Endothelial cell of umbilical vein (primary cell): ENCODE results near the gene NAV2. TPM values are rescaled to one million over a fixed set of nuclear protein-coding genes. Genes with fewer than 3 reads are reported as not detected.

Experiments
- BruUV-seq: library from RNA; stranded (reverse); fragments of 400-500 nt; replicated peaks from 2 replicates; lab custom pipeline; 2021; lab: Mats Ljungman, UMichigan
- CTCF ChIA-PET: fragments of 300-600, 350-600 bp; sonication (Branson Sonifier 250); formaldehyde crosslinking; loops from one replicate; lab custom pipeline; 2021; ENCODE audit warnings: antibody characterized with exemption, inconsistent platforms; lab: Charles Lee
- POLR2A ChIA-PET: fragments of 300-600, 350-600 bp; sonication (Branson Sonifier 250); formaldehyde crosslinking; loops from one replicate; lab custom pipeline; 2021; ENCODE audit warnings: antibody characterized with exemption, inconsistent platforms; lab: Charles Lee
- DNase-seq: peaks from one replicate; pipeline ENCODE4 v3.0.0-alpha.2; 2011; ENCODE audit warnings: low read depth, low spot score
- FAIRE-seq: peaks from 2 replicates; lab custom pipeline; 2011; peaks lifted over from hg19 to GRCh38; lab: Jason Lieb, UNC
- H2AFZ ChIP-seq: 2 replicates; pipeline ENCODE4 v1.6.0; 2012; ENCODE audit warnings: low read depth, low read length, control low read depth, inconsistent platforms
- H3K27ac ChIP-seq: 2 replicates; pipeline ENCODE4 v1.5.1; 2011; ENCODE audit warnings: low read depth, mild to moderate bottlenecking, control low read depth, low read length, moderate library complexity; ENCODE audit not compliant: insufficient read depth
- H3K27me3 ChIP-seq, 2 experiments: 2 replicates each; pipeline versions ENCODE4 v1.6.0 to v1.6.1; 2011; ENCODE audit warnings: low read length in 2 of 2, mixed read lengths in 1 of 2; ENCODE audit not compliant: control insufficient read depth in 2 of 2, insufficient read depth in 2 of 2
- H3K36me3 ChIP-seq, 2 experiments: 2 replicates in 1 of 2; 3 replicates in 1 of 2; pipeline ENCODE4 v1.5.1; 2011; ENCODE audit warnings: low read length in 2 of 2, mild to moderate bottlenecking in 1 of 2, moderate library complexity in 1 of 2; ENCODE audit not compliant: control insufficient read depth in 2 of 2, insufficient read depth in 2 of 2; ENCODE audit errors: extremely low read depth in 1 of 2
- H3K4me1 ChIP-seq: 3 replicates; pipeline ENCODE4 v1.5.1; 2011; ENCODE audit warnings: mild to moderate bottlenecking, low read length; ENCODE audit not compliant: control insufficient read depth, insufficient read depth; ENCODE audit errors: extremely low read depth
- H3K4me2 ChIP-seq: 2 replicates; pipeline ENCODE4 v1.6.1; 2011; ENCODE audit warnings: low read length, control low read depth, mixed read lengths; ENCODE audit not compliant: insufficient read depth
- H3K4me3 ChIP-seq, 3 experiments: fragments of 200-600 bp in 1 of 3; sonication (generic), shearing (Covaris generic) in 1 of 3; replicated peaks in 1 of 3; 2 replicates each; pipeline ENCODE4 v1.5.1; 2011 to 2016; ENCODE audit warnings: control low read depth in 3 of 3, low read length in 3 of 3, mild to moderate bottlenecking in 2 of 3, inconsistent platforms in 1 of 3, low read depth in 1 of 3, moderate library complexity in 1 of 3; ENCODE audit not compliant: insufficient read depth in 1 of 3
- H3K79me2 ChIP-seq: 2 replicates; pipeline ENCODE4 v1.6.0; 2012; ENCODE audit warnings: low read length, inconsistent platforms; ENCODE audit not compliant: control insufficient read depth, insufficient read depth
- H3K9ac ChIP-seq: replicated peaks from 2 replicates; pipeline ENCODE3; 2011; ENCODE audit warnings: low read length, control low read depth; ENCODE audit not compliant: insufficient read depth; ENCODE audit errors: extremely low read depth
- H3K9me1 ChIP-seq: replicated peaks from 3 replicates; pipeline ENCODE4 v1.6.0; 2011; ENCODE audit warnings: mild to moderate bottlenecking, low read length; ENCODE audit not compliant: control insufficient read depth, insufficient read depth; ENCODE audit errors: extremely low read depth
- H3K9me3 ChIP-seq: replicated peaks from 2 replicates; pipeline ENCODE4 v1.5.1; 2012; ENCODE audit warnings: low read length, inconsistent platforms; ENCODE audit not compliant: control insufficient read depth, insufficient read depth
- H4K20me1 ChIP-seq: replicated peaks from 2 replicates; pipeline ENCODE3; 2011; ENCODE audit warnings: mild to moderate bottlenecking, low read length; ENCODE audit not compliant: control insufficient read depth, insufficient read depth; ENCODE audit errors: extremely low read depth
- EZH2 ChIP-seq: IDR thresholded peaks from 2 replicates; pipeline ENCODE4 v1.6.1; 2012; ENCODE audit warnings: borderline replicate concordance, low read depth, mild to moderate bottlenecking, moderate library complexity, low read length, inconsistent platforms; ENCODE audit not compliant: severe bottlenecking
- FOS ChIP-seq: IDR thresholded peaks from 2 replicates; pipeline ENCODE4 v1.6.1; 2011; ENCODE audit warnings: mild to moderate bottlenecking, low read length, moderate library complexity, borderline replicate concordance; ENCODE audit not compliant: insufficient read depth
- GATA2 ChIP-seq: IDR thresholded peaks from 2 replicates; pipeline ENCODE4 v1.7.0; 2011; ENCODE audit warnings: low read depth, mild to moderate bottlenecking, moderate library complexity, mixed read lengths, low read length; ENCODE audit not compliant: insufficient read length, insufficient read depth
- JUN ChIP-seq: IDR thresholded peaks from 2 replicates; pipeline ENCODE4 v1.6.1; 2011; ENCODE audit warnings: borderline replicate concordance, low read depth; ENCODE audit not compliant: insufficient read length, insufficient read depth
- MYC ChIP-seq: IDR thresholded peaks from one replicate; pipeline ENCODE4 v1.6.1; 2011; ENCODE audit warnings: mild to moderate bottlenecking, low read depth, low read length
- POLR2A ChIP-seq: IDR thresholded peaks from 2 replicates; pipeline ENCODE4 v1.6.1; 2012; ENCODE audit warnings: low read depth, mild to moderate bottlenecking, control low read depth, low read length
- POLR2AphosphoS5 ChIP-seq: IDR thresholded peaks from 2 replicates; pipeline ENCODE4 v1.6.1; 2012; ENCODE audit warnings: low read depth, mild to moderate bottlenecking, control low read depth, low read length, moderate library complexity; ENCODE audit not compliant: insufficient read depth
- dilution Hi-C: fragments of 300-500 bp; cut with MboI; formaldehyde crosslinking; loops from one replicate; pipeline ENCODE4 v1.15.0; 2019; ENCODE audit warnings: low sequenced_read_pairs; ENCODE audit not compliant: extremely low pct_ligation_motif_present
- intact Hi-C: fragments of 100-400 bp; cut with micrococcal nuclease; formaldehyde crosslinking; loops from one replicate; pipeline ENCODE4 v1.10.0; 2022
- polyA plus RNA-seq, 4 experiments: library from polyadenylated mRNA; depleted of rRNA in 3 of 4; stranded (reverse) in 3 of 4; unstranded in 1 of 4; fragments of >200 nt; gene quantifications; 2 replicates each; pipeline versions ENCODE4 v1.2.1 to v1.2.3, GENCODE V29; 2011 to 2012; ENCODE audit warnings: missing spikeins in 1 of 4
- total RNA-seq: library from RNA; stranded (reverse); gene quantifications from 2 replicates; pipeline ENCODE4 v1.2.3, GENCODE V29; 2021
- TF ChIP-seq, protein P1 (sequence below): IDR thresholded peaks from 2 replicates; pipeline ENCODE4 v1.6.1; 2011; ENCODE audit not compliant: insufficient read depth, insufficient read length
- TF ChIP-seq, protein P2 (sequence below), 2 donors: IDR thresholded peaks; 1 replicate in 1 of 2; 2 replicates in 1 of 2; pipeline ENCODE4 v1.5.1; 2011; ENCODE audit warnings: low read length in 2 of 2, mild to moderate bottlenecking in 2 of 2, moderate library complexity in 2 of 2, control low read depth in 1 of 2, inconsistent platforms in 1 of 2, low read depth in 1 of 2; ENCODE audit not compliant: insufficient read depth in 1 of 2; ENCODE audit errors: extremely low read depth in 1 of 2

NAV2 gene
- total and polyA plus RNA-seq, 2 donors (not counting 3 experiments of a cell fraction or from before 2014, with no cell fraction given): 10.9 to 68.0 TPM

DNA sequence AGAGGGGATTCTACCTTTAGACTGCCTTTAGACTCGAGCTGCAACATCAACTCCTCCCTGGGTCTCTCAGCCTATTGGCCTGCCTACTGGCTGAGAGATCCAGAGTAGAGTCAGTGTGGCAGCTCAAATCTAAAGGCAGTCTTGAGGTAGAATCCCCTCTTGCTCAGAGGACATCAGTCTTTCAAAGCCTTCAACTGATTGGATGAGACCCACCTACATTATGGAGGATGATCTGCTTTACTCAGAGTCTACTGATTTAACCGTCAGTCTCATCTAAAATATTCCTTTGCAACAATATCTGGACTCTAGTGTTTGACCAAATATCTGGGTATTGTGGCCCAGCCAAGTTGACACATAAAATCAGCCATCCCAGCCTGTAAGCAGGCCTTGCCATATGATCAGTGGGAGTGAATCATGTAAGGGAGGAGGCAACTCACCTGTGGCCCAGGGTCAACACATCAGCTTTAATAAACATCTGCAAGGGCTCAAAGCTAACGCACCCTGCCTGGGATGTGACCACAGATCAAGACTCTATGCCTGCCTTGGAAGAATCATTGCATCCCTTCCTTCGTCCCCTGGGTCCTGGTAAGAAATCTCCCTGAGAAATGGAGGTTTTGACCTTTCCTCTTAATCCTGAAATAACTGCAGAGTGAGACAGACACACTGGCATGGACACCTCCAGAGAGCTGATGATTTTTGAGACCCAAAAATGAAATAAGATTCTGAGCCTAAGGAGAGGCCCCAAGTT is 249.6 kb downstream of the NAV2 start:
- H3K4me3 ChIP-seq: no peak overlapping the region
- H3K27me3 ChIP-seq: no peaks in the 10 kb centered on the region
- CTCF ChIA-PET: interaction anchor here (0.7 to 3.7 kb wide), 2 partner anchors 9 to 166 kb away, joined by 3 to 23 read pairs; no protein-coding TSS in a partner anchor
- DNase-seq: no peak
- H2AFZ ChIP-seq: no peak overlapping the region
- BruUV-seq: no TSS peak
- H4K20me1 ChIP-seq: no peaks in the 10 kb centered on the region
- H3K9me3 ChIP-seq: no peaks in the 10 kb centered on the region
- peaks cover 0 to 3% of the 10 kb centered on the region in 2 experiments for H3K36me3 ChIP-seq
- peaks cover 12% of the 10 kb centered on the region for H3K4me1 ChIP-seq
- intact Hi-C loops (no loop called here), dilution Hi-C loops (no loop called here)
- POLR2A ChIA-PET: no interaction called here
- TF ChIP-seq POLR2A (no peak), GATA2 (no peak), JUN (no peak), EZH2 (no peak), POLR2AphosphoS5 (no peak), MYC (no peak), FOS (no peak)
- TF ChIP-seq, protein P1, sequence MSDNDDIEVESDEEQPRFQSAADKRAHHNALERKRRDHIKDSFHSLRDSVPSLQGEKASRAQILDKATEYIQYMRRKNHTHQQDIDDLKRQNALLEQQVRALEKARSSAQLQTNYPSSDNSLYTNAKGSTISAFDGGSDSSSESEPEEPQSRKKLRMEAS: no peak
- TF ChIP-seq, protein P2, sequence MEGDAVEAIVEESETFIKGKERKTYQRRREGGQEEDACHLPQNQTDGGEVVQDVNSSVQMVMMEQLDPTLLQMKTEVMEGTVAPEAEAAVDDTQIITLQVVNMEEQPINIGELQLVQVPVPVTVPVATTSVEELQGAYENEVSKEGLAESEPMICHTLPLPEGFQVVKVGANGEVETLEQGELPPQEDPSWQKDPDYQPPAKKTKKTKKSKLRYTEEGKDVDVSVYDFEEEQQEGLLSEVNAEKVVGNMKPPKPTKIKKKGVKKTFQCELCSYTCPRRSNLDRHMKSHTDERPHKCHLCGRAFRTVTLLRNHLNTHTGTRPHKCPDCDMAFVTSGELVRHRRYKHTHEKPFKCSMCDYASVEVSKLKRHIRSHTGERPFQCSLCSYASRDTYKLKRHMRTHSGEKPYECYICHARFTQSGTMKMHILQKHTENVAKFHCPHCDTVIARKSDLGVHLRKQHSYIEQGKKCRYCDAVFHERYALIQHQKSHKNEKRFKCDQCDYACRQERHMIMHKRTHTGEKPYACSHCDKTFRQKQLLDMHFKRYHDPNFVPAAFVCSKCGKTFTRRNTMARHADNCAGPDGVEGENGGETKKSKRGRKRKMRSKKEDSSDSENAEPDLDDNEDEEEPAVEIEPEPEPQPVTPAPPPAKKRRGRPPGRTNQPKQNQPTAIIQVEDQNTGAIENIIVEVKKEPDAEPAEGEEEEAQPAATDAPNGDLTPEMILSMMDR (IDR thresholded peaks at IDR 0.05; ENCODE audit: extremely low read depth in 1 of 2, insufficient read depth in 1 of 2, low read depth in 1 of 2, low read length in 2 of 2): no peak
- H3K9me1 ChIP-seq: no peaks in the 10 kb centered on the region
- H3K4me2 ChIP-seq: no peak overlapping the region
- no peak overlapping the region for H3K9ac ChIP-seq
- H3K27ac ChIP-seq: no peak overlapping the region
- no peak for FAIRE-seq
- H3K79me2 ChIP-seq: peaks cover 7% of the 10 kb centered on the region
